Effector memory CD8-positive, alpha-beta T cell (primary cell): ENCODE measurements around the gene ZNF148.
"Not testable (repeated sequence)": the region's sequence is repeated elsewhere in the genome, so short reads cannot be mapped to it uniquely, and the experiment has no call there.

ENCODE experiments used
- ATAC-seq: fragments of 150-1000 bp; cut with Tn5 transposase; replicated peaks from 2 replicates; pipeline ENCODE4 v1.10.0; 2021; ENCODE audit warnings: mild to moderate bottlenecking, moderate library complexity
- DNase-seq, 3 experiments: peaks; one replicate each; pipeline ENCODE4 v3.0.0; 2021
- H3K27ac Mint-ChIP-seq, 2 donors: one replicate each; pipeline ENCODE4 v1.8.0; 2022; ENCODE audit warnings: mild to moderate bottlenecking in 2 of 2, mixed read lengths in 2 of 2, moderate library complexity in 2 of 2
- H3K27me3 Mint-ChIP-seq, 2 donors: one replicate each; pipeline ENCODE4 v1.8.0; 2022; ENCODE audit warnings: mixed read lengths in 2 of 2
- H3K36me3 Mint-ChIP-seq: one replicate; pipeline ENCODE4 v1.8.0; 2022; ENCODE audit warnings: mild to moderate bottlenecking, moderate library complexity, mixed read lengths; ENCODE audit not compliant: insufficient read depth
- H3K4me1 Mint-ChIP-seq, 2 donors: one replicate each; pipeline ENCODE4 v1.8.0; 2022; ENCODE audit warnings: low read depth in 2 of 2, mixed read lengths in 2 of 2
- H3K4me3 Mint-ChIP-seq, 2 donors: one replicate each; pipeline ENCODE4 v1.8.0; 2022; ENCODE audit warnings: mild to moderate bottlenecking in 2 of 2, mixed read lengths in 2 of 2, moderate library complexity in 2 of 2
- H3K9me3 Mint-ChIP-seq, 2 donors: one replicate each; pipeline ENCODE4 v1.8.0; 2022; ENCODE audit warnings: mixed read lengths in 2 of 2

ZNF148 gene

DNA sequence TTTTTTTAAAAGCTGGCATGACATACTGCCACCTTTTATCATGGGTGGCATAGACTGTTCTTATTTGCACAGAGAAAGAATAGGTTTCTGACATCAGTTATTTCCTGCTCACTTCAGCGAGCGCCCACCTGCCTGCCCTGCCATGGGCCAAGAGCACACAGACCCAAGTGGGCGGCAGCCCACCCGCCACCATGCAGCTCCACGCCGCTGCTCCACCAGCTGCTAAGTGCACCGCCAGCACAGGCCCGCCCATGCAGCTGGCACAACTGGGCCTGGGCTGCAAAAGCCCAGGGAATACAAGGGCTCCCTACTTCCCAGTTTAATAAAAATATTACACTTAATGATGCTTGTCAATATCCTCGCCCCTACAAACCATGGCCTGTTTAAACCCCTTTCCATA lies 15.4 kb downstream of the ZNF148 start:
- no peak for DNase-seq
- peaks cover 3% of the 10 kb centered on the region for H3K36me3 Mint-ChIP-seq
- peaks cover 40 to 74% of the 10 kb centered on the region in 2 donors for H3K4me1 Mint-ChIP-seq
- H3K27ac Mint-ChIP-seq, result peak overlapping the region; percentile 0 to 15
- no peak overlapping the region for H3K4me3 Mint-ChIP-seq
- no peaks in the 10 kb centered on the region for H3K9me3 Mint-ChIP-seq
- no peaks in the 10 kb centered on the region for H3K27me3 Mint-ChIP-seq
- no peak for ATAC-seq

GRCh38 chr3:125358923-125359322 lies 16.2 kb downstream of the ZNF148 start:
- ATAC-seq (no peak), DNase-seq (no peak)
- Mint-ChIP-seq H3K27me3 (no peaks in the 10 kb centered on the region), H3K4me1 (peaks cover 39 to 71% of the 10 kb centered on the region in 2 donors), H3K36me3 (peaks cover 3% of the 10 kb centered on the region), H3K27ac (peak overlapping the region in 1 of 2 donors; percentile 52), H3K4me3 (no peak overlapping the region), H3K9me3 (no peaks in the 10 kb centered on the region)

DNA sequence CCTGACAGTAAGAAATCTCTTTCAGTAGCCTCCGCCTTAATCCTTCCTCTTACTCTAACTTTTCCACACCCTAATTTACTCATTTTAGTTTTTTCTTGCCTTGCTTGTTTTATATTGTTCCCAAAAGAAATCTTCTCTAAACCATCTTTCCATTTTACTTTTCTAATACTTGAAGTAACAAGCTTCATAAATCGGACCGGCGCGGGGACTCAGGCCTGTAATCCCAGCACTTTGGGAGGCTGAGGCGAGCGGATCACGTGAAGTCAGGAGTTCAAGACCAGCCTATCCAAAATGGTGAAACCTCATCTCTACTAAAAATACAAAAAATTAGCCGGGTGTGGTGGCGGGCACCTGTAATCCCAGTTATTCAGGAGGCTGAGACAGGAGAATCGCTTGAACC lies 17.3 kb downstream of the ZNF148 start:
- DNase-seq (no peak), ATAC-seq (no peak)
- no peaks in the 10 kb centered on the region for H3K27me3 Mint-ChIP-seq
- no peaks in the 10 kb centered on the region for H3K36me3 Mint-ChIP-seq
- H3K4me3 Mint-ChIP-seq, result peak overlapping the region; percentile 45 to 56
- H3K27ac Mint-ChIP-seq, result peak overlapping the region; percentile 0 to 52
- H3K4me1 Mint-ChIP-seq, result peaks cover 40 to 66% of the 10 kb centered on the region in 2 donors
- H3K9me3 Mint-ChIP-seq, result no peaks in the 10 kb centered on the region

DNA sequence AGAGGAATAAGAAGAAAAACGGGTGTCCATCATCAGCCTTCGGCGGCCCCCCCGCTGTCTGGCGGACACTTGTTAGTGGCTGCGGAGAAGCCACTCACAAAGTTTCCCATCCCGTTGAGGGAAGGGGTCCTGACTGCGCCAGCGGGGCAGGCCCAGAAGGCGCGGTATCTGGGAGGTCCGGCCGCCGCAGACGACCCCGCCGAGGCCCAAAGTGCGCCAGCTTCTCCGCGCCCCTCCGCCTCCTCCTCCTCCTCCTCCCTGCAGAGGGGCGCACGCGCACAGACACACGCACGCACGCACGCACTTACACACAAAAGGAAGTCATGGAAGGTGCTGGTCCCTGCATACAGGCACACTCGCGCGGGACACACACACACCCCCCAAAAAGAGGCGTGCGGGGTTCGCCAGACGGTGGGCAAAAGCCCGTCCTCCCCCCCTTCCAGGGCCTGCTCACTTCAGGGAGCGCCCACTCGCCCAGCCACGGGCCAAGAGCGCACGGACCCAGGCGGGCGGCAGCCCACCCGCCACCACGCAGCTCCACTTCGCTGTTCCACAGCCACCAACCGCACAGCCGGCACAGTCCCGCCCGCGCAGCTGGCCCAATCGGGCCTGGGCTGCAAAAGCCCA lies 18.0 kb downstream of the ZNF148 start:
- Mint-ChIP-seq H3K27me3 (no peaks in the 10 kb centered on the region), H3K9me3 (no peaks in the 10 kb centered on the region), H3K36me3 (no peaks in the 10 kb centered on the region), H3K4me3 (peak overlapping the region; percentile 45 to 56), H3K27ac (peak overlapping the region; percentile 0 to 52), H3K4me1 (peaks cover 39 to 66% of the 10 kb centered on the region in 2 donors)
- ATAC-seq, result peak; percentile 90
- DNase-seq, result peak; percentile 11 to 18 (median 13)

DNA sequence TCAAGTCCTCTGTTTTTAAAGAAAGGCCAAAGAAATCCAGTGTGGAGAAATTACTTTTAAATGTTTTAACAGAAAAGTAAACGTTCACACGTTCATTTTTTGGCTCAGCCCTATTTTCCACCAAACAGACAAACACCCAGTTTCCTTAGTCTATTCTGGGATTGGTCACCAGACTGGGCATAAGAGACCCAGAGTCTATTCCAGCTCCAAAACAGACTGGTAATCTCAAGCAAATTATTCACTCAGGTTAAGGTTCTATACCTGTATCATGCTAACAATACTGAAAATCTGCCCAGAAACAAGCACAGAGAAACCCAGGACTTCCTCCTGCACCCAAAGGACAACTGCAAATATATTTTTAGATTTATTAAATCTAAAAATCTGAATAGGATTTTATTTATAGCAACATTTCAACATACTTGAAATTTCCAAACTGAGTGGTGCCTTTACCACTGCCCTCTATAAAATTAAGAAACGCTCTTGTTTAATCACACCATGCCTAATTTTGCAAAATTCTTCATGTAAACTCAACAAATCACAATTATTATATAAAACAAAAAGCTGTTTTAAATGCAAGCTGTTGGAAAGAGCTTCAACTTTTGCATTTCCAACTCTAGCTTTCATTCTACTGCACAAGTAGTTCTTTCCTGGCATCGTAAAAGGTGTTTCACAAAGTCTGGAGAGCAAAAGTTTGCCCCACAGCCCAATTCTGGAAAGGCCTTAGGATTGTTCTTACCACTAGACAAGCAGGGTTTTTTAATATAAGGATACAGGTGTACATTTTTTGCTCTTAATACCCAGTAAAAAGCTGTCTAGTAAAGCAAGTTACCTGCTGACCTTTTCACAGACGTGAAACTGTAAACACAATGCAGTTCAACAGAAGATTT lies 18.7 kb downstream of the ZNF148 start:
- no peak for DNase-seq
- Mint-ChIP-seq H3K27me3 (no peaks in the 10 kb centered on the region), H3K27ac (peak overlapping the region; percentile 0 to 52), H3K4me1 (peaks cover 41 to 67% of the 10 kb centered on the region in 2 donors), H3K36me3 (no peaks in the 10 kb centered on the region), H3K4me3 (peak overlapping the region; percentile 45 to 56), H3K9me3 (no peaks in the 10 kb centered on the region)
- ATAC-seq, result no peak

DNA sequence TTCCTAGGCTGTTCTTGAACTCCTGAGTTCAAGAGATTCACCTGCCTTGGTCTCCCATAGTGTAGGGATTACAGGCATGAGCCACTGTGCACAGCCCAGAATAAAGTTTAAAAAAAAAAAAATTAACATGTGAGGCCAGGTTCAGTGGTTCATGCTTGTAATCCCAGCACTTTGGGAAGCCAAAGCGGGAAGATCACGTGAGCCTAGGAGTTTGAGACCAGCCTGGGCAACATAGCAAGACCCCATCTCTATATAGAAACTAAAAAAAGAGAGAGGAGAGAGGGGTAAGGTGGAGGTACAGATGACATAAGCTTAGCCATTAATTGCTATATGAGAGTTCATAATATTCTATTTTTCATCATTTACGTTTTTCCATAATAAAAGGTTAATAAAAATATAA lies 21.5 kb downstream of the ZNF148 start:
- Mint-ChIP-seq H3K9me3 (no peaks in the 10 kb centered on the region), H3K4me3 (no peak overlapping the region), H3K36me3 (peaks cover 4% of the 10 kb centered on the region), H3K4me1 (peaks cover 47 to 67% of the 10 kb centered on the region in 2 donors), H3K27me3 (no peaks in the 10 kb centered on the region), H3K27ac (peak overlapping the region in 1 of 2 donors; percentile 82)
- no peak for DNase-seq
- no peak for ATAC-seq

DNA sequence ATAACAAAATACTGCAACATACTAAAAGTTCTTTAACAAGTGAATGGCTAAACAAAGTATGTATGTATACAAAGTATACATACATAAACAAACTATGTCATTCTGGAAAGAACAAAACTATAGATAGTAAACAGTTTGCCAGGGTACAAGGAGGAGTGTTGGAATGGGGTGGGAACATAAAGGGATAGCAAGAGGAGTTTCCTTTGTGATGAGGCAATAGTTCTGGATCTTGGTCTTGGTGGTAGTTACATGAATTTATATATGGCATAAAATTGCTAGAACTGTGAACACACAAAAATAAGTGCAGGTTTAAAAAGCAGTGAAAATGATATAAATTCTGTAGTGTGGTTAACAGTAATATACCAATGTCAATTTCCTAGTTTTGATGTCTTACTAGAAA lies 22.0 kb downstream of the ZNF148 start:
- ATAC-seq, result no peak
- Mint-ChIP-seq H3K27me3 (no peaks in the 10 kb centered on the region), H3K4me3 (peak overlapping the region in 1 of 2 donors; percentile 40), H3K4me1 (peaks cover 49 to 67% of the 10 kb centered on the region in 2 donors), H3K9me3 (no peaks in the 10 kb centered on the region), H3K27ac (peak overlapping the region; percentile 8 to 82), H3K36me3 (peaks cover 4% of the 10 kb centered on the region)
- DNase-seq, result no peak

DNA sequence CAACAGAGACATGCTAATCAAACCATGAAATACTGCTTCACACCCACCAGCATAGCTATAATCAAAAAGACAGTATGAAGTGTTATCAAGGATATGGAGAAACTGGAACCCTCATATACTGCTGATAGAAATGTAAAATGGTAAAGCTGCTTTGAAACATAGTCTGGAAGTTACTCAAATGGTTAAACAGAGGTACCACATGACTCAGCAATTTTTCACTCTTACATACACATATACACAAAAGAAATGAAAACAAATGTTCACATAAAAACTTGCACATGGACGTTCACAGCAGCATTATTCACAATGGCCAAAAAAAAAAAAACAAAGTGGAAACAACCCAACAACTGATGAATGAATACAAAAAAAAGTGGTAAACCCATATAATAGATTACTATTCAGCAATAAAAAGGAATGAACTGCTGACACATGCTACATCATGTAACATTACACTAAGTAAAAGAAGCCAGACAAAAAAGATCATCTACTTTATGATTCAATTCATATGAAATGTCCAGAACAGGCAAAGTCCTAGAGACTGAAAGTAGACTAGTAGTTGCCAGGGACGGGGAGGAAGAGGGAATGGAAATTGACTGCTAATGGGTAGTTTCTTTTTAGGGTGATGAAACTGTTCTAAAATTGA lies 23.2 kb downstream of the ZNF148 start:
- Mint-ChIP-seq H3K9me3 (no peaks in the 10 kb centered on the region), H3K27me3 (no peaks in the 10 kb centered on the region), H3K4me3 (no peak overlapping the region), H3K36me3 (peaks cover 4% of the 10 kb centered on the region), H3K27ac (peak overlapping the region; percentile 7 to 8), H3K4me1 (peaks cover 46 to 65% of the 10 kb centered on the region in 2 donors)
- no peak for DNase-seq
- no peak for ATAC-seq

GRCh38 chr3:125351152-125351551 lies 24.0 kb downstream of the ZNF148 start:
- no peak for ATAC-seq
- peaks cover 44 to 65% of the 10 kb centered on the region in 2 donors for H3K4me1 Mint-ChIP-seq
- peak overlapping the region in 1 of 2 donors; percentile 82 for H3K27ac Mint-ChIP-seq
- no peaks in the 10 kb centered on the region for H3K9me3 Mint-ChIP-seq
- no peak overlapping the region for H3K4me3 Mint-ChIP-seq
- H3K36me3 Mint-ChIP-seq, result peaks cover 4% of the 10 kb centered on the region
- H3K27me3 Mint-ChIP-seq, result no peaks in the 10 kb centered on the region
- DNase-seq, result no peak

DNA sequence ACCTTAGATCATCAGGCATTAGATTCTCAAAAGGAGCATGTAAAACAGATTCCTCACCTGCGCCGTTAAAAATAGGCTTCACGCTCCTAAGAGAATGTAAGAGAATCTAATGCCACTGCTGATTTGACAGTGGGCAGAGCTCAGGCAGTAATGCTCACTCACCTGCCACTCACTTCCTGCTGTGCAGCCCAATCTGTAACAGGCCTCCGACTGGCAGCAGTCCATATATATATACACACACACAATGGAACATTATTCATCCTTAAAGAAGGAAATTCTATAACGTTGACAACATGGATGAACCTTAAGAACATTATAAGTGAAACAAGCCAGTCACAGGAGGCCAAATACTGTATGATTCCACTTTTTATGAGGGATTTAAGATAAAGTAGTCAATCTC lies 24.5 kb downstream of the ZNF148 start:
- ATAC-seq (no peak), DNase-seq (no peak)
- Mint-ChIP-seq H3K27me3 (no peaks in the 10 kb centered on the region), H3K36me3 (peaks cover 4% of the 10 kb centered on the region), H3K9me3 (peaks cover 0 to under 1% of the 10 kb centered on the region in 2 donors), H3K4me1 (peaks cover 41 to 64% of the 10 kb centered on the region in 2 donors), H3K27ac (peak overlapping the region in 1 of 2 donors; percentile 82), H3K4me3 (no peak overlapping the region)

DNA sequence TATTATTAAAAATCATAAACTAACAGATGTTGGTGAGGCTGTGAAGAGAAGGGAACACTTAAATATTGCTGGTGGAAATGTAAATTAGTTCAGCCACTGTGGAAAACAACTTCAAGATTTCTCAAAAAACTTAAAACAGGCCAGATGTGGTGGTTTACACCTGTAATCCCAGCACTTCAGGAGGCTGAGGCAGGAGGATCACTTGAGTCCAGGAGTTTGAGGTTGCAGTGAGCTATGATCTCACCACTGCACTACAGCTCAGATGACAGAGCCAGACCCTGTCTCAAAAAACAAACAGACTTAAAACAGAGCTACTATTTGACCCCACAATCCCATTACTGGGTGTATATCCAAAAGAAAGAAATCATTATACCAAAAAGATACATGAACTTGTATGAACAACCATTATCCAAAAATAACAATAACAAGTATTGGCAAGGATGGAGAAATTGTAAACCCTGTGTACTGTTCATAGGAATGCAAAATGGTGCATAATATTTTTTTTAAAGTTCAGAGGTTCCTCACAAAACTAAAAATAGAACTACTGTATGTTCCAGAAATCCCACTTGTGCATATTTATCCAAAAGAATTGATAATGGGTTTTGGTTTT lies 25.5 kb downstream of the ZNF148 start:
- ATAC-seq (no peak), DNase-seq (no peak)
- Mint-ChIP-seq H3K27me3 (no peaks in the 10 kb centered on the region), H3K27ac (peak overlapping the region in 1 of 2 donors; percentile 41), H3K36me3 (peaks cover 4% of the 10 kb centered on the region), H3K9me3 (peaks cover 0 to 4% of the 10 kb centered on the region in 2 donors), H3K4me1 (peaks cover 40 to 66% of the 10 kb centered on the region in 2 donors), H3K4me3 (peak overlapping the region in 1 of 2 donors; percentile 47)

GRCh38 chr3:125349055-125349454 lies 26.1 kb downstream of the ZNF148 start:
- no peak for DNase-seq
- Mint-ChIP-seq H3K27ac (peak overlapping the region in 1 of 2 donors; percentile 41), H3K27me3 (no peaks in the 10 kb centered on the region), H3K4me1 (peaks cover 43 to 72% of the 10 kb centered on the region in 2 donors), H3K9me3 (peaks cover 0 to 4% of the 10 kb centered on the region in 2 donors), H3K36me3 (peaks cover 4% of the 10 kb centered on the region), H3K4me3 (peak overlapping the region in 1 of 2 donors; percentile 47)
- no peak for ATAC-seq

GRCh38 chr3:125343367-125343766 lies 31.8 kb downstream of the ZNF148 start:
- H3K4me3 Mint-ChIP-seq, DNase-seq, H3K36me3 Mint-ChIP-seq, H3K27ac Mint-ChIP-seq, H3K27me3 Mint-ChIP-seq, ATAC-seq, H3K9me3 Mint-ChIP-seq: not testable (repeated sequence)
- H3K4me1 Mint-ChIP-seq, result peaks cover 22 to 55% of the 10 kb centered on the region in 2 donors
